GM18511 (cell line): ENCODE results near the gene PTX4.

Experiments used
- ATAC-seq: cut with Tn5 transposase; IDR thresholded peaks from one replicate; pipeline ENCODE4 v1.9.1; 2021; ENCODE audit warnings: mild to moderate bottlenecking, moderate library complexity; ENCODE audit not compliant: unreplicated experiment

Gene PTX4

GRCh38 chr16:1464894-1465566 lies 23.7 kb downstream of the PTX4 start:
- ATAC-seq, result no peak

DNA sequence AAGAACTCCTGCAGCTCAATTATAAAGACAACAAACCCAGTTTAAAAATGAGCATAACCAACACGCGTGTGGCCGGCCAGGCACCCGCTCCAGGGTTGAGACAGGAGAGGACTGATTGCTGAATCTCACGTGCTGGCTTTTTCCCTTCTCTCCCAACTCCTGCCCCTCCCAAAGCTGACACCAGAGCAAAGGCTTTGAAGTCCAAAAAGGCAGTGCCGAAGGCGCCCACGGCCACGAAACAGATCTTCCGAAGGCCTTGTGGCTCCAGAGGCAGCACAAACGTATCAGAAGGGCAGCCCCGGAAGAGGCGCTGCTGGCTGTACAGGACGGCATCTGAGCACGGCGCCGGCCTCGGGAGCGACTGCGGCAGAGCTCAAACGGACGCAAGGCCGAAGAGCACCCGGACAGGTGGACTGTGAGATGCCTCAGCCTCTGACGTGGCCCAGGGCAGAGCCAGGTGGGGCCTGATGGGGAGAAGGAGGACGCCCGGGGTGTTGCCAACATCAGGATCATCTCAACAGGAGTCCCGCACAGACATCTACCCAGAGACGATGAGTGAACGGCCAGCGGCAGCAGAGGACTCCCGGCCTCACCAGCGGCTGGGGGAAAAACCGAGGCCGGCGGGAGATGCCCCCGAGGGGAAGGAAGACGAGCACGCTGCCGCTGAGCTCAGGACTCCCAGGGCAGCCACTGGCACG lies 24.4 kb downstream of the PTX4 start:
- ATAC-seq, result no peak

DNA sequence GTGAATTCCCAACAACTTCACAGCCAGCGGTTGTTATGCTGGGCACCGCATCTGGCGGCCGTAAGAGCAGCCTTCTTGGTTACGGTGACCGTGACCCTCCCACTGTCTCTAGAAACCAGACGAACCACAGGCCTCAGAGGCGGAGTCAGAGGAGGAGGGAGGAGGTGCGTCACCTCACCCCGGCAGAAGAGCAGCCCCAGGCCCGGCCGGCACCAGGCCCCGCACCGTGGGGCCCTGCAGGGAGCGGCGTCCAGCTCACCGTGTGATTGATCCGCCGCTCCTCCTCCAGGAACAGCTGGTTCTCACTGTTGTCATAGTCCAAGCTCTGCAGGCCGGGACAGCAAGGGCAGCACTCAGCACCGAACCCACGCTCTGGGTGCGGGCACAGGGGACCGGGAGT lies 27.6 kb downstream of the PTX4 start:
- ATAC-seq, result no peak

DNA sequence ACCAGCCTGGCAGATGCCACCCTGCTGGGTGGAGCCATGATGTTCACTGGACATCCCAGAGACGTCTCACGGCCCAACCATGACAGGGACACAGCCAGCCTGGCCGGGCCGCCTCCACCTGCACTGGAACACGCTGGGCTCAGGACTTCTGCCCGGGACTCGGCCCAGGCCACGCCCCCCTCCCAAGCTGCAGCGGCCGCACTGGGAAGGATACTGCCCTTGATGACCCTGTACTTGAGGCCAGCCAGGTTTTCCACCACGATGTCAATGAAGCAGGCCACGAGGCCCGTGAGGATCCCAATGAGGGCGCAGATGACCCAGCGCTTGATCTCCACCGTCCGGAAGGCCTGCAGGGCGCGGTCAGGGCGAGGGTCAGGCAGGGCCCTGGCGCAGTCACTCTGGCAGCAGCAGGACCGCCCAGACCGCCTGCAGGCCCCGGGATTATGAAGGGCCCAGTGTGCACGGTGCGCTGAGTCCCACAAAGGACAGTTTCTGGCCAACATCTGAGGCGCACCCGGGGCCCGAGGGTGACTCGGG lies 28.1 kb downstream of the PTX4 start:
- no peak for ATAC-seq

DNA sequence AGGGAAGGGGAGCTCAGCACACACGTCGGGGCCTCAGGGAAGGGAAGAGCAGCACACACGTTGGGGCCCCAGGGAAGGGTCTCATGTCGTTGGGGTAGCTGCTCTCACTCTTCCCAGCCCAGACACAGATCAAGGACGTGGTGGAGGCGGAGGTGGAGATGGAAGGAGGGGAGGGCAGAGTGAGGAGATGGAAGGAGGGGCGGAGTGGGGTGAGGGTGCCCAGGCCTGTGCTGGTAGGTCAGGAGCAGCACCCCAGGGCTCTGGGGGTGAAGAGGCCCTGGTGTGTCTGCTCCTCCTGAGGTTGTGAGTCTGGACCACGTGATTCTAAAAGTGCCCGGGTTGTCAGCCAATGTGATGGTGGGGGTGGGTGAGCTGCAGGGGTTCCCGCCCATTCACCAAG lies 28.8 kb downstream of the PTX4 start:
- no peak for ATAC-seq

DNA sequence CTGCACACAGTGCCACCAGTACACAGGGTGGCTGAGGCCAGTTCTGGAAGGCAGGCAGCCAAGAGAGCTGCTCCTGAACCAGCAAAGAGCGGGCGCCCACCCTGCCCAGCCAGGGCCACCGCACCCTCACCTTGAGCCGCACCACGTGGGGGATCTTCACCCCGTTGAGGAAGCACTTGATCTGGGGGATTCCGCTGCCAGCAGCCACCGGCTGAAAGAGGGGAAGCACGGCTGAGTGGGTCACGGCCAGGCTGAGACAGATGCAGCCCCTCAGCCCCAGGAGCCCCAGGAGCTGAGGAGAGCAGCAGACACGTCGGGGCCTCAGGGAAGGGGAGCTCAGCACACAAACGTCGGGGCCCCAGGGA lies 29.8 kb downstream of the PTX4 start:
- ATAC-seq, result no peak

DNA sequence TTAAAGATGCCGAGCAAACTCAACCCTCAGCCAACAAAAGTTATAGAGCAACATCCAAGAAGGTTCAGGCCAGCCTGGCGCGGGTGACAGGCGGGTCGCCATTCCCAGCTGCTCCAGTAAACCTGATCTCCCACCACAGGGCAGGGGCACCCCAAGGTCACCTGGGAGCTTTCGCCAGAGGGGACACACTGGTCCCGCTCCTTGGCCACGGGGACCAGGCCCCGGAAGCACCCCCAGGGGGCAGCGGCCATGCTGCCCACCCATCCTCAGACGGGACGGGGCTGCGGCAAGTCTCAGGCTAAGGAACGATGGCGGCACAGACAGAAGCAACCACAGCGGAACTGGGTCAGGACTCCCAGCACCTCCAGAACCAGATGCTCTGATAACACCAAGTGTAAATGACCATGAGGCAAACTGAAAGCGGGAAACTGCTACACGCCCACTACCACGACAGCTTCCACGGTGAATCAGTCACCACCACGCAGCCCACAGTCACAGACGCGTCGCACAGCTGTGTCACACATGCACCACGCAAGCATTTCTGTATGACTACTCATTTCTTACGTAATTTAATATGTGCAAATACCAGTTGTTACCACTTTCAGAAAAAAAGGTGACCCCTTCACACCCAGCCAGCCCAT lies 30.3 kb downstream of the PTX4 start:
- ATAC-seq, result no peak

GRCh38 chr16:1457489-1458245 lies 31.1 kb downstream of the PTX4 start:
- no peak for ATAC-seq

DNA sequence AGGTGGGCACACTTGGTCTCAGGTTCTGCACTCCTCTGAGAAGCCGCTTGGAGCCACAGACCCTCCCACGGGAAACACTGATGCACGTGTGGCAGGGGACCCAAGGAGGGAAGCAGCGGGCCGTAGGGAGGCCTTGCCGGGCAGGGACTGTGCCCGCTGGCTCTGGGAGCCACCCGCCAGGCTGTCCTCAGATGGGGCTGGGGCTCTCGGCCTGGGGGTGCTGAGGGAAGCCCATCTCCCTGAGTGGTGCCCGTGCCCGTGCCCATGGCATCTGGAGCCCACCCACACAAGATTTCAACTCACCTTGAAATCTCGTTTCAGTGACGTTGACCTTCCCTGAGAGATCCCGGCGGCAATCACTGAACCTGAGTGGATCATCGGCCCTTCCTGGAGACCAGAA lies 31.8 kb downstream of the PTX4 start:
- ATAC-seq, result no peak

- ATAC-seq, result no peak
Measured at GRCh38 chr16:1455190-1456171, 33.3 kb downstream of the PTX4 start.

DNA sequence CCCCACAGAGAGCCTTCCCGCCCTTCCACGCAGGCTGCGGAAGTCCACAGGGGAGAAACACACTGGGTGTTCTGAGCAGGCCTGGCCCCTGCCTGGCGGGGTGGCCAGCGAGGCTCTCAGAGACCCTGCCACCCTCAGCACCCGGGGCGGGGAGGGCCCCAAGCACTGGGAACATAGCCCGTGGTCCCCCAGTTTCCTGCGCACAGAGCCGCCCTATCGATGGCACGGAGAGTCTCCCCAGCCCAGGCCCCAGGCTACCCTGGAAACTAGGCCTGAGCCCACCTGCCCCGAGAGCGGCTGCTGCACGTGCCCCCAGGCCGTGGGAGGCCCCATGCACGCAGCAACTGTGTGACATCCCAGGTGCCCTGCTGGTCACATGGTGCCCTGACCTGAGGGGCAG lies 34.2 kb downstream of the PTX4 start:
- ATAC-seq, result no peak

DNA sequence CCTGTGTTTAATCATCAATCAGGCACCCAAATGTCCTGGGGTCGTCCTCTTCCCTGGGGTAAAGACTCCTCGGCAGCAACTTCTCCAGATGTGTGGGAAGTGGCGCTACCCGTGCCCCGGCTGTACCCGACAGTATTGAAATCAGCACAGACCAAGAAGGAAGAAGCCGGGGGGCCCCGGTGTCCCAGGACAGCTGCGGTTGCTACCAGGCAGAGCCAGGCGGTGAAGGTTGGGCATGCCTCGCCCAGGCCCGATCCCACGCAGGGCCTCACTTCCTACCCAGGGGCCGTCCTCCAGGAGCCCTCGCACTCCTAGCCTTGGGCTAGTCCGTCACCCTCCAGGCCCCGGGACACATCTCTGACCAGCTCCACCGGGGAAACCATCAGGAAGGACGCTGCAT lies 35.4 kb downstream of the PTX4 start:
- no peak for ATAC-seq

- no peak for ATAC-seq
Measured at GRCh38 chr16:1452530-1452929, 36.2 kb downstream of the PTX4 start.

- no peak for ATAC-seq
Measured at GRCh38 chr16:1451702-1452392, 36.9 kb downstream of the PTX4 start.

GRCh38 chr16:1450841-1451240 lies 37.9 kb downstream of the PTX4 start:
- no peak for ATAC-seq

- no peak for ATAC-seq
Measured at GRCh38 chr16:1450218-1450617, 38.5 kb downstream of the PTX4 start.

DNA sequence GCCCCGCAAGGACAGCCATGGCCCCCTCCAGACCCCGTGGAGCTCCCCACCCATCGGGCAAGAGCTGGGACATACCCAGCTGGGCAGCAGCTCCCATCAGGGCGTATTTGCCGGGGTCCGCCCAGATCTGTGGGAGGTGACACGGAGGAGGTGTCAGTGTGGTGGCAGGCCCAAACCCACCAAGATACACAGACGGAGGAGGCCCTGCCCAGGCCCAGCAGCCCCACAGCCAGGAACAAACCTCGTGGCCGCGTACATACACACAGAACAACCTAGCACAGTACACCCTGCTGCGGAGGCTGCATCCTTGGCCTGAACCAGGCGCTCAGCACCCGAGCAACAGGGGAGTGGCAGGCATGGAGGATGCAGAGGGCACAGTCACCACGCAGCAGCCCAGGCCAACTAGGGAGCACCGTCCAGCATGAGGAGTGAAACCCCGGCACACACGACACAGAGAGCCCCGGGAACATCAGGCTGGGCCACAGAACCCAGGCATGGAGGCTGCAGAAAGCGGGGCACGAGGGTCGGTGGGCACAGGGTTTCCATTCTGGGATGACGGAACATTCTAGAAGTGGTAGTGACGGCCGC lies 39.4 kb downstream of the PTX4 start:
- no peak for ATAC-seq

GRCh38 chr16:1448536-1449116 lies 40.1 kb downstream of the PTX4 start:
- ATAC-seq, result no peak

DNA sequence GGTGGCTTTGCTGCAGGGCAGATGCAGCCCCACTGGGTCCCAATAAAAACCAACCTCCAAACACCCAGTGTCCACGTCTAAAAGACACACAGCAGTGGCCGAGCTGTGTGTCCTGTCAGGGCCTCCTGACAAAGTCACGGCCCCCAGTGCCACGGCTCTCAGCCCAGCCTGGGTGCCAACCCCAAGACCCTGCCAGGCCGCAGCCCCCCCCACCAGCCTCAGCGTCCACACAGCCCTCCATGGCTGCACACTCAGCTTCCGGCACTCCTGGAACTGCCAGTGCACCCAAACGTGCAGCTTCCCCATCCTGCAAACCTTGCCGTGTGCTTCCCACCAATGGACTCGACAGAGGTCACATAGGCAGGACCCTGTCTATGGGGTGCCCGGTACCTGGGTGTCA lies 40.8 kb downstream of the PTX4 start:
- no peak for ATAC-seq
